Measurements from ENCODE around the gene MNAT1.
"Not testable (repeated sequence)": the region's sequence is repeated elsewhere in the genome, so short reads cannot be mapped to it uniquely, and the experiment has no call there.

Gene MNAT1

DNA sequence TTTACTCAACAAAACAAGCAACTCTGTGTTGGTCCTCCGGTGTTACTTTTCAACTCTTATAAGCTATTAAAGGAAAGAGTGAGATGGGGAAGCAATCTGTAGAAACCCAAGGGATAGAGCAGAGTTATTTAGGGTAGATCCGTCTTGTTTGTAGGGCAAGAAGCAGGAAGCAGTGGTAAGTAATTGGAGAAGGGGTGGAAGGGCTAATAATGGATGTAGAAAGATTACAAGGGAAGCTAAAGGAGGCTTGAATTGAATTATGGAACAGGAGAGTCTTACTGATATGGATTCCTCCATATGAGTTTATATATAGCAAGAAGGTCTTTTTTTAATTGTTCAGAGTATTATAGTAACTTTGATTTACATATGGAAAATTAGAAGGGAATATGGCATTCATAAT is 72.7 kb downstream of the MNAT1 start:
- Mint-ChIP-seq H3K4me1 (ENCODE audit: low read depth) (peaks cover 9% of the 10 kb centered on the region), H3K9me3 (no peaks in the 10 kb centered on the region), H3K27me3 (no peaks in the 10 kb centered on the region), H3K27ac (no peak overlapping the region), H3K36me3 (ENCODE audit: low read depth) (peaks cover 31% of the 10 kb centered on the region), H3K4me3 (no peak overlapping the region)

DNA sequence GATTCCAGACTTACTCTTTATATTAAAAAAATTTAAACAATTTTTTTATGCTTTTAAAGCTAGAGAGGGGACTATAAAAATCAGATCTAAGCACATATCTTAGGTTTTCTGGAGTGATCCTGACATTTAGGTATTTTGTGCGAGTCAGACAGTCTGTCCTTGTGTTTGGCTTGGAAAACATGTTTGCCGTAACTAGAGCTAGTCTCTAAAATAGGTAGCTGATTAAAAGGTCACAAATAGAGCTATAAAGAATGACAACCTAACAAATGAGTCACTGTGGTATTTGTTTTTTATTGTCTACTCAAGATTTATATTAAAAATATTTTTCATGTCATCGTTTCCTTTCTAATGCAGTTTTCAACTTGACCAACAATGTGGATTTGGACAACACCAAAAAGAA is 73.4 kb downstream of the MNAT1 start:
- Mint-ChIP-seq H3K9me3 (no peaks in the 10 kb centered on the region), H3K4me3 (no peak overlapping the region), H3K36me3 (ENCODE audit: low read depth) (peaks cover 34% of the 10 kb centered on the region), H3K4me1 (ENCODE audit: low read depth) (peaks cover 9% of the 10 kb centered on the region), H3K27ac (no peak overlapping the region), H3K27me3 (no peaks in the 10 kb centered on the region)

DNA sequence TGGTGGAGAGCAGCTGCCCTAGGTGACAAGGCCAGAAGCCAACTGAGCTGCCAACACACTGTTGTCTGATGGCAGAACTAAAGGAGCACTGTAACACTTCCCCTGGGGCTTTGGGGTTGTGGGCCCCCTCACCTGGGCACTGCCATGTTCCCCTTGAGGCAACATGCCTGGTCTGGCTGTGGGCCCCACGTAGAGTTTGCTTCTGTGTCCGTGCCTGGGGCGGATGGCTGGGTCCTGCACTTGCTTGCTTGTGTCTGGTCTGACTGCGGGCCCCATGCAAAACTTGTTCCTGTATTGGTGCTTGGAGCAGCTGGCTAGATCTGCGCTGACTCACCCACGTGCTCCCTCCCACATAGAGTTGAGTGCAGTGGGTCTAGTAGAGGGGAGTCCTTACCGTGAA is 78.4 kb downstream of the MNAT1 start:
- no peaks in the 10 kb centered on the region for H3K27me3 Mint-ChIP-seq
- H3K36me3 Mint-ChIP-seq (ENCODE audit: low read depth) = peaks cover 31% of the 10 kb centered on the region
- no peaks in the 10 kb centered on the region for H3K4me1 Mint-ChIP-seq (ENCODE audit: low read depth)
- H3K9me3 Mint-ChIP-seq = no peaks in the 10 kb centered on the region
- H3K4me3 Mint-ChIP-seq = no peak overlapping the region
- no peak overlapping the region for H3K27ac Mint-ChIP-seq

DNA sequence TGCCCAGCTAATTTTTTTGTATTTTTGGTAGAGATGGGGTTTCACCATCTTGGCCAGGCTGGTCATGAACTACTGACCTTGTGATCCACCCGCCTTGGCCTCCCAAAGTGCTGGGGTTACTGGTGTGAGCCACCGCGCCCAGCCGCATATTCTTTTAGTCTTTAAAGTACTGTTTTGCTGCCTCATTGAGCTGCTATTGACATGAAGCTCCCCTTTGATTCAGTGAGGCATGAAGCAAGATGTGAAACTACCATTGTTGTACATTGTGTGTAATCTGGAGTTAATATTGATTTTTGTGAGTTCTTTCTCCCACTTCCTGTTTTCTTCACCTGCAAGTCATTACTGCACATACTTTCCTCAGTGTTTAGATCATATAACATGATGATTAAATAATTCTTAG is 80.8 kb downstream of the MNAT1 start:
- H3K4me1 Mint-ChIP-seq (ENCODE audit: low read depth) = no peaks in the 10 kb centered on the region

DNA sequence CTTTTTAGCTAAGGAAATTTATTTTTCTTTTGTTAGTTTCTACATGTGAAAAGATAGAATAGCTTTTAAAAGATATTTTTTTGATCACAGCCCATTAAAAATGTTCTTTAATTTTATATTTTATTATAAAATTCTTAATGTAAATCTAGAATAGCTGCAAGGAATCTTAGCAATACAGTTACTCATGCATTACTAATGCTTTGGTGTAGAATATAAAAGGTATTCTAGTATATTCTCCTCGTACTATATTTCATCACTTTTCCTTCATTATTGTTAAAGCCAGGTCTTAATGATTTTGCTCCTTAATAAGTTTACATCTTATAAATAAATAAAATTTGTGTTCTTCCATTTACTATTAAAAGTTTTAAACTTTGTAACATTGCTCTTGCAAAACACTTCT is 82.6 kb downstream of the MNAT1 start:
- Mint-ChIP-seq H3K4me1 (ENCODE audit: low read depth) (no peaks in the 10 kb centered on the region), H3K9me3 (no peaks in the 10 kb centered on the region), H3K27ac (no peak overlapping the region), H3K4me3 (no peak overlapping the region), H3K36me3 (ENCODE audit: low read depth) (peaks cover 28% of the 10 kb centered on the region), H3K27me3 (no peaks in the 10 kb centered on the region)

More for the DNA sequence above, 80.8 kb downstream of the MNAT1 start:
- Mint-ChIP-seq H3K27ac (no peak overlapping the region), H3K9me3 (no peaks in the 10 kb centered on the region), H3K36me3 (ENCODE audit: low read depth) (peaks cover 35% of the 10 kb centered on the region), H3K27me3 (no peaks in the 10 kb centered on the region), H3K4me3 (no peak overlapping the region)

DNA sequence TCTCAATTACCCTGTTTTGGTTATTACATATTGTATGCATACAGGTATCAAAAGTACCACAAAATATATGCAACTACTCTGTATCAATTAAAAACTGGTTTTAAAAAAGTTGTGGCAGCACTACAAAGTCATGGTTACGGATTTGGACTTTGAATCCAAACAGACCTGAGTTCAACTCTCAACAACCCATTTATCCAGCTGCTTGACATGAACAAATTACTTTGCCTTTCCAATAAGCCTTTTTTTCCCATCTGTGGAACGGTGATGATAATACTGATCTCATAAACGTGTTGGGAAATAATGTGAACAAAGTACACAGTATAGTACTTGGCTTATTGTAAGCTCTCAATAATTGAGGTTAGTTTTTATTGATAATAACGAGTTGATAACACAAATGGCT is 85.0 kb downstream of the MNAT1 start:
- peaks cover 12% of the 10 kb centered on the region for H3K36me3 Mint-ChIP-seq (ENCODE audit: low read depth)
- H3K9me3 Mint-ChIP-seq = no peaks in the 10 kb centered on the region
- H3K4me3 Mint-ChIP-seq = no peak overlapping the region
- no peak overlapping the region for H3K27ac Mint-ChIP-seq
- H3K27me3 Mint-ChIP-seq = no peaks in the 10 kb centered on the region
- H3K4me1 Mint-ChIP-seq (ENCODE audit: low read depth) = no peaks in the 10 kb centered on the region

DNA sequence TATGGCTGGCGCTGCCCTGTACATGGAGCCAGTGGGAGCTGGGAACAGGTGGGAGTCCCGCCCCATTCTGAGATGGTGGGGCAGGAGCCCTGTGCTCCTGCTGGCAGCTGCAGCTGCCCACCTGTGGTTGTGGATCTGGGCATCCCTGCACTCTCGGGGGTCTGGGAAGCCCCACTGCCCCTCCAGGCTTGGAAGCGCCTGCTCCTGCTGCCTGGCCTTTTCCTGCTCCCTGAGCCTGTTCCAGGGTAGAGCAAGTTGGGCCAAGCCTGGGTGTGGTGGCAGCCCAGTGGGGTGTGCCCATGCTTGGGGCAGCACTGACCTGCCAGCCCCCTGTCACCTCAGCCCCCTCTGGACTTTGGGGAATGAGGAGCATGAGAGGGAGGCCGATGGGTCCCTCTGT is 104.0 kb downstream of the MNAT1 start:
- Mint-ChIP-seq H3K4me1 (ENCODE audit: low read depth) (no peaks in the 10 kb centered on the region), H3K4me3 (no peak overlapping the region), H3K9me3 (peaks cover 12% of the 10 kb centered on the region), H3K36me3 (ENCODE audit: low read depth) (peaks cover 39% of the 10 kb centered on the region), H3K27me3 (no peaks in the 10 kb centered on the region), H3K27ac (no peak overlapping the region)

DNA sequence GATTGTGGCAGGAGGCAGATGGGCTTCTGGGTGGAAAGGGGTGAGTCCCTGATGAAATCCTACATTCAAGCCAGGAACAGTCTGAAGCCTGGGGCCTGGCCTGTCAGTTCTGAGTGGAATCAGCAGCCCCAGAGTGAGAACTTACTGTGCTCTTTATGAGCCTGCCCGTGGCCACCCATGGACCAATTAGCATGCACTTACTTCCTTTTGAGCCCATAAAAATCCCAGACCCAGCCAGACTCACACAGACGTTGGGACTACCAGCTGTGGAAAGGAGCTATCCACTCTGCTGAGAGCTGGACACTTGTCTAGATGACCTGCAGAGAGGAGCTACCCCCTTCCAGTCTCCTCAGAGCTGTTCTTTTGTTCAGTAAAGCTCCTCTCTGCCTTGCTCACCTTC is 104.5 kb downstream of the MNAT1 start:
- Mint-ChIP-seq H3K27ac (no peak overlapping the region), H3K4me1 (ENCODE audit: low read depth) (no peaks in the 10 kb centered on the region), H3K9me3 (peaks cover 10% of the 10 kb centered on the region), H3K36me3 (ENCODE audit: low read depth) (peaks cover 34% of the 10 kb centered on the region), H3K4me3 (no peak overlapping the region), H3K27me3 (no peaks in the 10 kb centered on the region)

DNA sequence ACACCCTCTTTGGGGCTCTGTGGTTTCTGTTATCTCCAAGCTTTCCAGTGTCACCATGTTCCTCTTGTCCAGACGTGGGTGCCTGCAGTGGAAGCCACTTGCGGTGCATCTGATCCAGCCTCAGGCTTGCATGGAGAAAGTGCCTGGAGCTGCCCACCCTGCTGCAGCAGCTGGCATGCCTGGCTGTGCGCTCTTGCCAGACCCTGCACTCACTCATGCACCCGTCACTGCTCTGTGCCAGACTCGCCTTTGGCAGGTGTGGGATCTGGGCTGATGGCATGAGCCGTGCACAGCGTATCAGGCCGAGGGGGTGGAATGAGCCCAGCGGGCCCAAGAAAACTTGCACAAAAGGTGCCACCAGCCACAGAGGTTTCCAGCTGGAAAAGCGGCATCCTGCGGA is 105.1 kb downstream of the MNAT1 start:
- Mint-ChIP-seq H3K36me3 (ENCODE audit: low read depth) (peaks cover 34% of the 10 kb centered on the region), H3K4me3 (no peak overlapping the region), H3K9me3 (peaks cover 5% of the 10 kb centered on the region), H3K27ac (no peak overlapping the region), H3K4me1 (ENCODE audit: low read depth) (no peaks in the 10 kb centered on the region), H3K27me3 (no peaks in the 10 kb centered on the region)

DNA sequence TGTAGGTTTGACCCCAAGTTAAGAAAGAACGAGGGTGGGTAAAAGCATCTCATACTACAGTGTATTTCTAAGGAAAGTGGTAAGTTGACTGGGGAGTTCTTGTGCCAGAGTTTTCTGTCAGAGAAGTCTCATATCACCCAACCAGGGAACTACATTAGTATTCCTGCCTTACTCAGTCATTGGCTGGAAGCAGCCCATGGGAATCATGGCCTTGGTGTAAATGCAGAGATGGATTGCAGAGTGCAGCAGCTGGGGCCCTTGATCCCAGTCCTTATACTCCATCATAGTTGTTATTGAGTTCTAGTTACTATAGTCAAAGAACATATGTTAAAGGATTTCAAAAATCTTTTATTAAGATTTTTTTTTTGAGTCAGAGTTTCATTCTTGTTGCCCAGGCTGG is 105.8 kb downstream of the MNAT1 start:
- peaks cover 29% of the 10 kb centered on the region for H3K36me3 Mint-ChIP-seq (ENCODE audit: low read depth)
- no peak overlapping the region for H3K27ac Mint-ChIP-seq
- no peak overlapping the region for H3K4me3 Mint-ChIP-seq
- H3K4me1 Mint-ChIP-seq (ENCODE audit: low read depth) = no peaks in the 10 kb centered on the region
- no peaks in the 10 kb centered on the region for H3K27me3 Mint-ChIP-seq
- peaks cover 5% of the 10 kb centered on the region for H3K9me3 Mint-ChIP-seq

DNA sequence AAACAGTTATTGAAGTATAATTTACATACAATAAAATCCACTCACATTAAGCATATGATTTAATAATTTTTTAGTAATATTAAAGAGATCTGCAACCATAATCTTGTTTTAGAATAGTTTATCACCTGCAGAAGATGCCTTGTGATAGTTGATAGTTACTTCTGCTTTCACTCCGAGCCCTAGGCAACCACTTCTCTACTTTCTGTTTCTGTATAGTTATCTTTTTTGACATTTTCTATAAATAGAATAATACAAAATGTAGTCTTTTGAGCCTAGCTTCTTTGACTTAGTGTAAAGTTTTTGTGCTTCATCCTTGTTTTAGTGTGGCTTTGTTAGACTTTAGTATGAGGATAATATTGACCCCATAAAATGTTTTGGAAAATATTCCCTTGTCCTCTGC is 111.0 kb downstream of the MNAT1 start:
- H3K36me3 Mint-ChIP-seq (ENCODE audit: low read depth) = peaks cover 51% of the 10 kb centered on the region
- no peak overlapping the region for H3K4me3 Mint-ChIP-seq
- H3K9me3 Mint-ChIP-seq = peaks cover 19% of the 10 kb centered on the region
- H3K4me1 Mint-ChIP-seq (ENCODE audit: low read depth) = peaks cover 10% of the 10 kb centered on the region
- H3K27me3 Mint-ChIP-seq = no peaks in the 10 kb centered on the region
- no peak overlapping the region for H3K27ac Mint-ChIP-seq

DNA sequence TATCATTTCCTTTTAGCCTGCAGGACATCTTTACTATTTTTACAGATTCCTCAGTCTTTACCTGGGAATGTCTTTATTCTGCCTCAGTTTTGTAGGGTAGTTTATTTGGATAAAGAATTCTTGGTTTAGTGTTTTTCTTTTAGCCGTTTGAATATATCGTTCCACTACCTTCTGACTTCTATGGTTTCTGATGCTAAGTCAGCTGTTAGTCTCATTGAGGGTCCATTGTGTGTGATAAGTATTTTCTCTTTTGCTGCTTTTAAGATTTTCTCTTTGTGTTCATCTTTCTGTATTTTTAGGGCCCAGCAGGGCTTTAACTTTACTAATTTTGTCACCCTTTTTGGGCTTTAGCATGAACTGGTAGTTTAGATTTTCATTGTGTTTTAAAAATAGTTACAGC is 113.5 kb downstream of the MNAT1 start:
- Mint-ChIP-seq H3K4me1 (ENCODE audit: low read depth) (peaks cover 10% of the 10 kb centered on the region), H3K9me3 (peaks cover 27% of the 10 kb centered on the region), H3K4me3 (no peak overlapping the region), H3K27ac (no peak overlapping the region), H3K36me3 (ENCODE audit: low read depth) (peaks cover 67% of the 10 kb centered on the region), H3K27me3 (no peaks in the 10 kb centered on the region)

DNA sequence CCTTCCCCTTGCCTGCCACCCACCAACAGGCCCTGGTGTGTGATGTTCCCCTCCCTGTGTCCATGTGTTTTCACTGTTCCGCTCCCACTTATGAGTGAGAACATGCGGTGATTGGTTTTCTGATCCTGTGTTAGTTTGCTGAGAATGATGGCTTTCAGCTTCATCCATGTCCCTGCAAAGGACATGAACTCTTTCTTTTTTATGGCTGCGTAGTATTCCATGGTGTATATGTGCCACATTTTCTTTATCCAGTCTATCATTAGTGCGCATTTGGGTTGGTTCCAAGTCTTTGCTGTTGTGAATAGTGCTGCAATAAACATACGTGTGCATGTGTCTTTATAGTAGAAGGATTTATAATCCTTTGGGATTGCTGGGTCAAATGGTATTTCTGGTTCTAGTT is 117.1 kb downstream of the MNAT1 start:
- peaks cover 31% of the 10 kb centered on the region for H3K9me3 Mint-ChIP-seq
- peaks cover 74% of the 10 kb centered on the region for H3K36me3 Mint-ChIP-seq (ENCODE audit: low read depth)
- H3K27ac Mint-ChIP-seq; H3K4me3 Mint-ChIP-seq; H3K27me3 Mint-ChIP-seq; H3K4me1 Mint-ChIP-seq (ENCODE audit: low read depth): not testable (repeated sequence)

DNA sequence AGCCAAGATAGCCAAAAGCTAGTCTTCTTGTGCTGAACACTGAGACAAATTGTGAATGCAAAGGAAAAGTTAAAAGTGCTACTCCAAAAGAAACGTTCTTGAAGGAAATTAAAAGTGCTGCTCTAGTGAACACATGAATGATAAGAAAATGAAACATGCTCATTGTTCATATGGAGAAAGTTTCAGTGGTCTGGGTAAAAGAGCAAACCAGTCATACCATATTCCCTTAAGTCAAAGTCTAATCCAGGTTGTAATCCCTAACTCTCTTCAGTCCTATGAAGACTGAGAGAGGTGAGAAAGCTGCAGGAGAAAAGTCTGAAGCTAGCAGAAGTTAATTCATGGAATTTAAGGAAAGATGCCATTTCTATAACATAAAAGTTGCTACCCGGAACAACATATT is 121.5 kb downstream of the MNAT1 start:
- no peak overlapping the region for H3K27ac Mint-ChIP-seq
- H3K4me3 Mint-ChIP-seq = no peak overlapping the region

DNA sequence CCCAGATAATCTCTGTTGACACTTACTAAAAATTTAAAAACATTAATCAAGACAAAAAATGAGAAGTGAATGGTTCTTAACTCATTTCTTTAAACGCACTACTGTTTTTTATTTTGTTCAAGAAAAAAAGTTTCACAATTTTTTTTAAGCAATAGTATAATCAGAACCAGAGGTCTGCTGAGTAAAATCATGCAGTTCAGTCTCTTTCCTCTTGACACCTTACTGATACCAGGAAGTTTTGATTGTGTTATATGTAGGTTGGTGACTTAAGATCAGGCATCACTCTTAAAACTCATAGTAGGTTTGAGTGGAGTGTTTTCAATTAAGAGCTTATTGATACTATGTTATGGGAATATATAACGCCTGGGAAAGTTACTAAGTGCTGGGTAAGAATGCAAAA is 125.0 kb downstream of the MNAT1 start:
- Mint-ChIP-seq H3K36me3 (ENCODE audit: low read depth) (peaks cover 19% of the 10 kb centered on the region), H3K4me3 (no peak overlapping the region), H3K4me1 (ENCODE audit: low read depth) (peaks cover 7% of the 10 kb centered on the region), H3K27me3 (no peaks in the 10 kb centered on the region), H3K27ac (no peak overlapping the region), H3K9me3 (peaks cover 14% of the 10 kb centered on the region)

More for the DNA sequence above, 121.5 kb downstream of the MNAT1 start:
- Mint-ChIP-seq H3K4me1 (ENCODE audit: low read depth) (peaks cover 7% of the 10 kb centered on the region), H3K27me3 (no peaks in the 10 kb centered on the region), H3K9me3 (peaks cover 23% of the 10 kb centered on the region), H3K36me3 (ENCODE audit: low read depth) (peaks cover 47% of the 10 kb centered on the region)

DNA sequence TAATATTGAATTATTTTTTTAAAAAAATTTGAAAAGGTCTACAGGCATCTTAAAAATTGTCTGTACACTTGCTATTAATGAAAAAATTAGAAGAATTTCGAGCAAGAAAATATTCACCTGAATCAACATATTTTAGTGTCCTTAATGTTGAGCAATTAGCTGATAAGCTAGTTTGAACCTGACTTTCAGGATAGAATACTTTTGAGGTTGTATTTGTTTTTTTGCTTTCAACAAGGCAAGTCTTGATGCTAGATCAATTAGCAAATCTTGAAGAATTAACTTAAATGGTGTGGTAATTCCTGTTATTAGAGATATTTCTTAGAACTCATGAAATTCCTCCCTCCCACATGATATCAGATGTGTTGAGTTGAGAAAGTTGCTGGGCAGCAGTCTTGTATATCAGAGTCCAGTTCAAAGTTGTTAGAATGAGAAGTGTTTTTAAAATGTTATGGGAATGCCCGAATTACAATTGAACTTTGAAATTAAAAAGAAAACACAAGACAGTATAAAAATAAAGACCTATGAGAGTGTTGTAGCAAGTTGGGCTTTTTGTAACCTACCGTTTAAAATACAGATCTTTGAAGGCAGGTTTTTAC is 127.1 kb downstream of the MNAT1 start:
- Mint-ChIP-seq H3K4me3 (no peak overlapping the region), H3K27ac (no peak overlapping the region), H3K27me3 (no peaks in the 10 kb centered on the region), H3K36me3 (ENCODE audit: low read depth) (peaks cover 10% of the 10 kb centered on the region), H3K9me3 (peaks cover 5% of the 10 kb centered on the region), H3K4me1 (ENCODE audit: low read depth) (peaks cover 8% of the 10 kb centered on the region)

Data from stimulated activated naive CD8-positive, alpha-beta T cell treated with anti-CD3 and anti-CD28 coated beads, Interleukin-15, Interleukin-2, amounts not matched to agents 100 ng/mL and 50 ng/mL, for 24 hours (primary cell).